WTC11 (cell line): ENCODE results near the gene NBAS. TPM values are rescaled to one million over a fixed set of nuclear protein-coding genes. Genes with fewer than 3 reads are reported as not detected.
"Not testable (repeated sequence)": the region's sequence is repeated elsewhere in the genome, so short reads cannot be mapped to it uniquely, and the experiment has no call there.

Experiments
- ATAC-seq: fragments of 200-7000 bp; cut with Tn5 transposase; 2 replicates; pipeline ENCODE4 v1.10.0; 2021; ENCODE audit warnings: mild to moderate bottlenecking, moderate library complexity
- CTCF ChIA-PET: fragments of 300-600 bp; sonication (Branson Sonifier 250); formaldehyde crosslinking; loops from one replicate; lab custom pipeline; 2021; ENCODE audit warnings: antibody characterized with exemption; lab: Charles Lee
- POLR2A ChIA-PET: fragments of 350-600 bp; sonication (Branson Sonifier 250); formaldehyde crosslinking; loops from one replicate; lab custom pipeline; 2021; ENCODE audit warnings: antibody characterized with exemption; lab: Charles Lee
- DNase-seq: peaks from one replicate; pipeline ENCODE4 v3.0.0; 2021; ENCODE audit warnings: low spot score
- H3K27ac Mint-ChIP-seq: 2 replicates; pipeline ENCODE4 v1.8.0; 2021; ENCODE audit warnings: mixed read lengths
- H3K27me3 Mint-ChIP-seq: 2 replicates; pipeline ENCODE4 v1.8.0; 2021; ENCODE audit warnings: low read depth, mild to moderate bottlenecking, moderate library complexity, mixed read lengths
- H3K36me3 Mint-ChIP-seq: 2 replicates; pipeline ENCODE4 v1.8.0; 2021; ENCODE audit warnings: mixed read lengths
- H3K4me1 Mint-ChIP-seq: 2 replicates; pipeline ENCODE4 v1.8.0; 2022; ENCODE audit warnings: mixed read lengths
- H3K4me3 Mint-ChIP-seq: 2 replicates; pipeline ENCODE4 v1.8.0; 2021; ENCODE audit warnings: mild to moderate bottlenecking, moderate library complexity, mixed read lengths
- H3K9me3 Mint-ChIP-seq: 2 replicates; pipeline ENCODE4 v1.8.0; 2021; ENCODE audit warnings: mixed read lengths
- CREB1 ChIP-seq: sonication (generic); formaldehyde crosslinking; IDR thresholded peaks from 2 replicates; pipeline ENCODE4 v1.8.0; 2023; ENCODE audit warnings: mild to moderate bottlenecking, missing genetic modification reagents
- ETV6 ChIP-seq: sonication (generic); formaldehyde crosslinking; IDR thresholded peaks from 2 replicates; pipeline ENCODE4 v1.8.1; 2022; ENCODE audit warnings: mild to moderate bottlenecking, missing genetic modification reagents
- FOXP1 ChIP-seq: sonication (generic); formaldehyde crosslinking; IDR thresholded peaks from 2 replicates; pipeline ENCODE4 v1.8.0; 2022; ENCODE audit warnings: missing genetic modification reagents, mild to moderate bottlenecking, moderate library complexity, borderline replicate concordance
- GABPB1 ChIP-seq: sonication (generic); formaldehyde crosslinking; IDR thresholded peaks from 2 replicates; pipeline ENCODE4 v1.8.1; 2023; ENCODE audit warnings: mild to moderate bottlenecking, missing genetic modification reagents
- GRHL2 ChIP-seq: fragments of 250-450 bp; sonication (Bioruptor Pico); IDR thresholded peaks from 2 replicates; pipeline ENCODE4 v1.8.0; 2022; ENCODE audit warnings: mild to moderate bottlenecking, moderate library complexity; ENCODE audit not compliant: insufficient replicate concordance, severe bottlenecking
- IRF1 ChIP-seq: sonication (generic); formaldehyde crosslinking; IDR thresholded peaks from 2 replicates; pipeline ENCODE4 v1.8.0; 2023; ENCODE audit warnings: missing genetic modification reagents
- JAZF1 ChIP-seq: fragments of 250-450 bp; sonication (Bioruptor Pico); IDR thresholded peaks from 2 replicates; pipeline ENCODE4 v1.9.0; 2021; ENCODE audit warnings: moderate library complexity, mild to moderate bottlenecking, inconsistent platforms
- JUN ChIP-seq: sonication (generic); formaldehyde crosslinking; IDR thresholded peaks from 2 replicates; pipeline ENCODE4 v1.8.0; 2023; ENCODE audit warnings: mild to moderate bottlenecking, missing genetic modification reagents
- MYBL2 ChIP-seq: sonication (generic); formaldehyde crosslinking; IDR thresholded peaks from 2 replicates; pipeline ENCODE4 v1.8.1; 2023; ENCODE audit warnings: mild to moderate bottlenecking, moderate library complexity, missing genetic modification reagents
- NR3C1 ChIP-seq: sonication (generic); formaldehyde crosslinking; conservative IDR thresholded peaks from 2 replicates; pipeline ENCODE4 v1.8.1; 2023; ENCODE audit warnings: low read depth, mild to moderate bottlenecking, missing genetic modification reagents
- PREB ChIP-seq: sonication (generic); formaldehyde crosslinking; IDR thresholded peaks from 2 replicates; pipeline ENCODE4 v1.8.1; 2022; ENCODE audit warnings: mild to moderate bottlenecking, missing genetic modification reagents, moderate library complexity, borderline replicate concordance
- PRRX2 ChIP-seq: fragments of 250-450 bp; sonication (Bioruptor Pico); IDR thresholded peaks from 2 replicates; pipeline ENCODE4 v1.8.0; 2021; ENCODE audit warnings: mild to moderate bottlenecking
- RELA ChIP-seq: sonication (generic); formaldehyde crosslinking; IDR thresholded peaks from 2 replicates; pipeline ENCODE4 v1.8.1; 2022; ENCODE audit warnings: missing genetic modification reagents, mild to moderate bottlenecking, borderline replicate concordance
- RORB ChIP-seq: fragments of 250-450 bp; sonication (Bioruptor Pico); IDR thresholded peaks from 2 replicates; pipeline ENCODE4 v1.9.0; 2021; ENCODE audit warnings: mild to moderate bottlenecking
- SMAD4 ChIP-seq: sonication (generic); formaldehyde crosslinking; IDR thresholded peaks from 2 replicates; pipeline ENCODE4 v1.8.0; 2022; ENCODE audit warnings: mild to moderate bottlenecking, missing genetic modification reagents
- TEAD1 ChIP-seq: sonication (generic); formaldehyde crosslinking; IDR thresholded peaks from 2 replicates; pipeline ENCODE4 v1.8.0; 2022; ENCODE audit warnings: mild to moderate bottlenecking, missing genetic modification reagents
- ZNF232 ChIP-seq: sonication (generic); formaldehyde crosslinking; IDR thresholded peaks from 2 replicates; pipeline ENCODE4 v1.8.0; 2022; ENCODE audit warnings: mild to moderate bottlenecking, missing genetic modification reagents
- ZNF281 ChIP-seq: sonication (generic); formaldehyde crosslinking; IDR thresholded peaks from 2 replicates; pipeline ENCODE4 v1.8.0; 2023; ENCODE audit warnings: mild to moderate bottlenecking, missing genetic modification reagents
- ZNF423 ChIP-seq: fragments of 250-450 bp; sonication (Bioruptor Pico); IDR thresholded peaks from 2 replicates; pipeline ENCODE4 v2.1.2; 2022; ENCODE audit warnings: mild to moderate bottlenecking, moderate library complexity
- ZNF512 ChIP-seq: sonication (generic); formaldehyde crosslinking; IDR thresholded peaks from 2 replicates; pipeline ENCODE4 v1.8.1; 2022; ENCODE audit warnings: missing genetic modification reagents, borderline replicate concordance
- ZSCAN18 ChIP-seq: fragments of 250-450 bp; sonication (Bioruptor Pico); IDR thresholded peaks from 2 replicates; pipeline ENCODE4 v2.1.2; 2022; ENCODE audit warnings: mild to moderate bottlenecking, moderate library complexity
- total RNA-seq: library from RNA; stranded (reverse); gene quantifications from 3 replicates; pipeline ENCODE4 v1.2.3, GENCODE V29; 2021
- TF ChIP-seq, protein P1 (sequence below): sonication (generic); formaldehyde crosslinking; IDR thresholded peaks from 2 replicates; pipeline ENCODE4 v1.8.1; 2023; ENCODE audit warnings: mild to moderate bottlenecking, missing genetic modification reagents, moderate library complexity
- TF ChIP-seq, protein P2 (sequence below): sonication (generic); formaldehyde crosslinking; IDR thresholded peaks from 2 replicates; pipeline ENCODE4 v1.8.0; 2022; ENCODE audit warnings: mild to moderate bottlenecking, missing genetic modification reagents

The NBAS gene
- total RNA-seq, 1 experiment from 2014 or later: 32.3 TPM

- TF ChIP-seq, protein P1, sequence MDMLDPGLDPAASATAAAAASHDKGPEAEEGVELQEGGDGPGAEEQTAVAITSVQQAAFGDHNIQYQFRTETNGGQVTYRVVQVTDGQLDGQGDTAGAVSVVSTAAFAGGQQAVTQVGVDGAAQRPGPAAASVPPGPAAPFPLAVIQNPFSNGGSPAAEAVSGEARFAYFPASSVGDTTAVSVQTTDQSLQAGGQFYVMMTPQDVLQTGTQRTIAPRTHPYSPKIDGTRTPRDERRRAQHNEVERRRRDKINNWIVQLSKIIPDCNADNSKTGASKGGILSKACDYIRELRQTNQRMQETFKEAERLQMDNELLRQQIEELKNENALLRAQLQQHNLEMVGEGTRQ (CRISPR knock-in tag): no peak
- TF ChIP-seq ZNF512 (CRISPR knock-in tag) (no peak), IRF1 (CRISPR knock-in tag) (no peak), PRRX2 (CRISPR knock-in tag) (no peak), TEAD1 (peak; percentile 91), JUN (CRISPR knock-in tag) (no peak), GRHL2 (no peak), GABPB1 (CRISPR knock-in tag) (no peak), JAZF1 (CRISPR knock-in tag) (no peak), CREB1 (CRISPR knock-in tag) (no peak), RELA (CRISPR knock-in tag) (no peak), FOXP1 (CRISPR knock-in tag) (no peak), ETV6 (peak; percentile 85; the same call in 1 of the 2 replicates), ZNF423 (CRISPR knock-in tag) (peak; percentile 72)
- TF ChIP-seq, protein P2, sequence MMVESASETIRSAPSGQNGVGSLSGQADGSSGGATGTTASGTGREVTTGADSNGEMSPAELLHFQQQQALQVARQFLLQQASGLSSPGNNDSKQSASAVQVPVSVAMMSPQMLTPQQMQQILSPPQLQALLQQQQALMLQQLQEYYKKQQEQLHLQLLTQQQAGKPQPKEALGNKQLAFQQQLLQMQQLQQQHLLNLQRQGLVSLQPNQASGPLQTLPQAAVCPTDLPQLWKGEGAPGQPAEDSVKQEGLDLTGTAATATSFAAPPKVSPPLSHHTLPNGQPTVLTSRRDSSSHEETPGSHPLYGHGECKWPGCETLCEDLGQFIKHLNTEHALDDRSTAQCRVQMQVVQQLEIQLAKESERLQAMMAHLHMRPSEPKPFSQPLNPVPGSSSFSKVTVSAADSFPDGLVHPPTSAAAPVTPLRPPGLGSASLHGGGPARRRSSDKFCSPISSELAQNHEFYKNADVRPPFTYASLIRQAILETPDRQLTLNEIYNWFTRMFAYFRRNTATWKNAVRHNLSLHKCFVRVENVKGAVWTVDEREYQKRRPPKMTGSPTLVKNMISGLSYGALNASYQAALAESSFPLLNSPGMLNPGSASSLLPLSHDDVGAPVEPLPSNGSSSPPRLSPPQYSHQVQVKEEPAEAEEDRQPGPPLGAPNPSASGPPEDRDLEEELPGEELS (CRISPR knock-in tag): peak; percentile 81; the same call in 1 of the 2 replicates
Observed at GRCh38 chr2:15259356-15259756, 301.8 kb downstream of the NBAS start (continued).

- Mint-ChIP-seq H3K9me3 (peaks cover 55% of the 10 kb centered on the region), H3K4me1 (peaks cover 42% of the 10 kb centered on the region), H3K36me3 (peaks cover 43% of the 10 kb centered on the region)
- POLR2A ChIA-PET, ATAC-seq, H3K4me3 Mint-ChIP-seq, H3K27ac Mint-ChIP-seq, DNase-seq, H3K27me3 Mint-ChIP-seq, CTCF ChIA-PET: not testable (repeated sequence)
Observed at GRCh38 chr2:15258385-15258784, 302.7 kb downstream of the NBAS start.

DNA sequence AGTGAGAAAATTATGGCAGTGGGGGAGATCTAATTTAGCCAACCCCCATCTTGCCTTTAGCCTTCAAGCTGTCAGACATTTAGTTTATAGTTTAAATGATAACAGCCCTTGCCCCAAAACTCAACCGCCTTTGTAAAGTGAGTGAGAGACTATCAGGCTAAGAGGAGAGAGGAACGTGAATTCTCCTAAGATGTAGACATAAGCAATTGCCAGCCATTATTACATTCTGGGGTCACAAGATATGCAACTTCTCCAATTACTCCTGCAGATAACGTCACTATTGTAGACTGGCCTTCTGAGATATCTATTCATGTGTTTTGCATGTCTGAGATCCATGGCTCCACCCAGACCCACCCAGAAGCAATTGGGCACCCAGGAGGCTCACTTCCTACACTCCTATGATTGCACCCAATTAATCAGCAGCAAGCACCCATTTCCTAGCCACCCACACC is 307.3 kb downstream of the NBAS start:
- peaks cover 5% of the 10 kb centered on the region; the same call in 1 of the 2 replicates for H3K4me1 Mint-ChIP-seq
- no peak for DNase-seq
- H3K4me3 Mint-ChIP-seq: no peak overlapping the region
- H3K27ac Mint-ChIP-seq: no peak overlapping the region
- CTCF ChIA-PET: no interaction called here
- H3K27me3 Mint-ChIP-seq: peaks cover 6% of the 10 kb centered on the region; the same call in 1 of the 2 replicates
- POLR2A ChIA-PET: no interaction called here
- H3K9me3 Mint-ChIP-seq: peaks cover 74% of the 10 kb centered on the region
- TF ChIP-seq TEAD1 (no peak), NR3C1 (CRISPR knock-in tag) (no peak), PREB (CRISPR knock-in tag) (no peak), ZNF281 (CRISPR knock-in tag) (no peak), MYBL2 (CRISPR knock-in tag) (no peak), RORB (CRISPR knock-in tag) (no peak), ZSCAN18 (no peak), SMAD4 (no peak), JAZF1 (CRISPR knock-in tag) (no peak), PRRX2 (CRISPR knock-in tag) (no peak), ZNF232 (no peak)
- TF ChIP-seq, all 79 proteins: peak for 0
- peaks cover 59% of the 10 kb centered on the region for H3K36me3 Mint-ChIP-seq
- no peak for ATAC-seq
